T-cell (primary cell): ENCODE data around the gene PATJ. TPM values are rescaled to one million over a fixed set of nuclear protein-coding genes. Genes with fewer than 3 reads are reported as not detected.
"Not testable (repeated sequence)": the region's sequence is repeated elsewhere in the genome, so short reads cannot be mapped to it uniquely, and the experiment has no call there.

Source experiments
- ATAC-seq, 4 experiments: fragments of 200-7000 bp in 3 of 4; fragments of 150-1000 bp in 1 of 4; cut with Tn5 transposase; replicated peaks in 1 of 4; 1 replicate in 3 of 4; 2 replicates in 1 of 4; pipeline ENCODE4 v1.10.0; 2021; ENCODE audit warnings: moderate library complexity in 3 of 4, mild to moderate bottlenecking in 2 of 4, moderate number of reproducible peaks in 1 of 4
- CTCF ChIA-PET, 2 donors: fragments of 300-600 bp; sonication (Branson Sonifier 250); formaldehyde crosslinking; loops; one replicate each; lab custom pipeline; 2022; ENCODE audit warnings: antibody characterized with exemption in 2 of 2; lab: Charles Lee
- POLR2A ChIA-PET, 2 donors: fragments of 300-600 bp; sonication (Branson Sonifier 250); formaldehyde crosslinking; loops; one replicate each; lab custom pipeline; 2022; ENCODE audit warnings: antibody characterized with exemption in 2 of 2; lab: Charles Lee
- DNase-seq, 35 experiments: peaks; one replicate each; pipeline versions ENCODE4 v3.0.0 to v3.0.0-alpha.2; 2013 to 2023
- H3K27ac ChIP-seq: one replicate; pipeline ENCODE4 v1.5.1; 2013; ENCODE audit warnings: low read length
- H3K27me3 ChIP-seq, 2 experiments: replicated peaks in 1 of 2; 1 replicate in 1 of 2; 2 replicates in 1 of 2; pipeline versions ENCODE4 v1.6.1 to v1.7.0; 2013; ENCODE audit warnings: low read length in 1 of 2, mixed read lengths in 1 of 2; ENCODE audit not compliant: control insufficient read depth in 2 of 2, insufficient read depth in 2 of 2; ENCODE audit errors: extremely low read depth in 1 of 2
- H3K36me3 ChIP-seq, 2 donors: 1 replicate in 1 of 2; 2 replicates in 1 of 2; pipeline versions ENCODE4 v1.6.1 to v1.7.0; 2013; ENCODE audit warnings: low read length in 1 of 2; ENCODE audit not compliant: control insufficient read depth in 2 of 2, insufficient read depth in 1 of 2; ENCODE audit errors: extremely low read depth in 1 of 2
- H3K4me1 ChIP-seq, 2 experiments: 1 replicate in 1 of 2; 2 replicates in 1 of 2; pipeline versions ENCODE4 v1.6.1 to v1.7.0; 2013; ENCODE audit warnings: low read length in 2 of 2, mixed read lengths in 1 of 2; ENCODE audit not compliant: insufficient read depth in 2 of 2, control insufficient read depth in 1 of 2; ENCODE audit errors: extremely low read depth in 1 of 2
- H3K4me3 ChIP-seq, 2 donors: 1 replicate in 1 of 2; 2 replicates in 1 of 2; pipeline versions ENCODE4 v1.5.1 to v1.7.0; 2013; ENCODE audit warnings: mild to moderate bottlenecking in 2 of 2, low read length in 1 of 2, moderate library complexity in 1 of 2; ENCODE audit not compliant: control insufficient read depth in 1 of 2; ENCODE audit errors: extremely low read depth in 1 of 2
- H3K9me3 ChIP-seq: 2 replicates; pipeline ENCODE4 v1.7.0; 2013
- H3K27ac Mint-ChIP-seq, 2 donors: one replicate each; pipeline ENCODE4 v1.8.0; 2020 to 2021; ENCODE audit warnings: mild to moderate bottlenecking in 2 of 2, mixed read lengths in 2 of 2
- H3K27me3 Mint-ChIP-seq, 2 donors: one replicate each; pipeline ENCODE4 v1.8.0; 2021 to 2022; ENCODE audit warnings: mixed read lengths in 2 of 2
- H3K36me3 Mint-ChIP-seq: one replicate; pipeline ENCODE4 v1.8.0; 2021; ENCODE audit warnings: mixed read lengths
- H3K4me1 Mint-ChIP-seq, 3 donors: one replicate each; pipeline ENCODE4 v1.8.0; 2020 to 2022; ENCODE audit warnings: mixed read lengths in 3 of 3, mild to moderate bottlenecking in 1 of 3
- H3K4me3 Mint-ChIP-seq, 3 donors: one replicate each; pipeline ENCODE4 v1.8.0; 2020 to 2022; ENCODE audit warnings: mild to moderate bottlenecking in 3 of 3, mixed read lengths in 3 of 3, moderate library complexity in 3 of 3
- H3K9me3 Mint-ChIP-seq, 3 donors: one replicate each; pipeline ENCODE4 v1.8.0; 2020 to 2022; ENCODE audit warnings: mixed read lengths in 3 of 3
- WGBS: methylation state at CpG from one replicate; pipeline ENCODE4 v1.1.5; 2013; ENCODE audit warnings: missing lambda C conversion rate; ENCODE audit not compliant: insufficient coverage; 5-methylcytosine and 5-hydroxymethylcytosine counted together
- total RNA-seq, 35 experiments: library from RNA in 6 of 35; stranded (reverse) in 6 of 35; fragments of 120-200 nt in 1 of 35; gene quantifications; one replicate each; pipeline versions ENCODE4 v1.2.1 to v1.2.4 and lab custom pipeline; 2013 to 2026

PATJ gene
- total RNA-seq, 5 donors from 2014 or later (not counting 1 experiment from before 2014, with no cell fraction given), result 31.3 to 65.3 (median 35.7) TPM

GRCh38 chr1:61782771-61783170 lies 40.5 kb downstream of the PATJ start:
- peak overlapping the region; percentile 32 for H3K27ac ChIP-seq
- peaks cover 61 to 65% (median 65%) of the 10 kb centered on the region in 3 donors for H3K4me1 Mint-ChIP-seq
- no peaks in the 10 kb centered on the region for H3K9me3 ChIP-seq
- ChIA-PET POLR2A (interaction anchor here in 1 of 2 donors (0.5 kb wide), 1 partner anchor 687 kb away, joined by 5 read pairs; no protein-coding TSS in a partner anchor), CTCF (no interaction called here)
- H3K36me3 ChIP-seq, result peaks cover 0 to 3% of the 10 kb centered on the region in 2 donors
- DNase-seq, result peak; percentile 12 to 88 (median 72)
- H3K4me1 ChIP-seq, result peaks cover 29 to 40% of the 10 kb centered on the region in 2 experiments
- H3K27me3 ChIP-seq, result no peaks in the 10 kb centered on the region
- ATAC-seq, result peak; percentile 98 to 100 (median 100)
- WGBS, result no CpG with 5 or more reads among the region's 4 CpGs
- peak overlapping the region; percentile 84 for H3K27ac Mint-ChIP-seq
- H3K9me3 Mint-ChIP-seq, result no peaks in the 10 kb centered on the region
- H3K36me3 Mint-ChIP-seq, result peaks cover 26% of the 10 kb centered on the region
- H3K4me3 Mint-ChIP-seq, result peak overlapping the region; percentile 61 to 72 (median 67)
- H3K4me3 ChIP-seq, result peak overlapping the region in 1 of 2 donors; percentile 23
- no peaks in the 10 kb centered on the region for H3K27me3 Mint-ChIP-seq

GRCh38 chr1:61784726-61785125 lies 42.4 kb downstream of the PATJ start:
- Histone ChIP-seq H3K4me3 (no peak overlapping the region), H3K27me3 (no peaks in the 10 kb centered on the region), H3K36me3 (peaks cover 0 to 8% of the 10 kb centered on the region in 2 donors), H3K9me3 (no peaks in the 10 kb centered on the region), H3K27ac (peak overlapping the region; percentile 32), H3K4me1 (peaks cover 27 to 43% of the 10 kb centered on the region in 2 experiments)
- Mint-ChIP-seq H3K27ac (peak overlapping the region; percentile 27 to 31), H3K4me3 (no peak overlapping the region), H3K36me3 (peaks cover 25% of the 10 kb centered on the region), H3K27me3 (no peaks in the 10 kb centered on the region), H3K4me1 (peaks cover 60 to 63% (median 62%) of the 10 kb centered on the region in 3 donors), H3K9me3 (no peaks in the 10 kb centered on the region)
- DNase-seq (no peak), ATAC-seq (no peak)
- CTCF ChIA-PET, result interaction anchor here in 1 of 2 donors (0.7 kb wide), 1 partner anchor 23 kb away, joined by 3 read pairs; no protein-coding TSS in a partner anchor
- POLR2A ChIA-PET, result no interaction called here
- WGBS, result 100% methylated on average over 1 of the region's 2 CpGs

- Mint-ChIP-seq H3K9me3 (no peaks in the 10 kb centered on the region), H3K36me3 (peaks cover 43% of the 10 kb centered on the region), H3K27ac (no peak overlapping the region), H3K27me3 (no peaks in the 10 kb centered on the region), H3K4me1 (peaks cover 11 to 20% (median 14%) of the 10 kb centered on the region in 3 donors), H3K4me3 (no peak overlapping the region)
- no peaks in the 10 kb centered on the region for H3K9me3 ChIP-seq
- no peak overlapping the region for H3K4me3 ChIP-seq
- H3K4me1 ChIP-seq, result peaks cover 0 to 5% of the 10 kb centered on the region in 2 experiments
- H3K27ac ChIP-seq, result no peak overlapping the region
- H3K36me3 ChIP-seq, result peaks cover 0 to 8% of the 10 kb centered on the region in 2 donors
- ChIA-PET CTCF (interaction anchor here in 1 of 2 donors (0.6 kb wide), 2 partner anchors 51 to 334 kb away, joined by 3 to 4 read pairs; no protein-coding TSS in a partner anchor), POLR2A (no interaction called here)
- 92% methylated on average over 3 of the region's 3 CpGs for WGBS
- no peak for ATAC-seq
- no peaks in the 10 kb centered on the region for H3K27me3 ChIP-seq
- DNase-seq, result no peak
Measured at GRCh38 chr1:61790837-61791236, 48.6 kb downstream of the PATJ start.

DNA sequence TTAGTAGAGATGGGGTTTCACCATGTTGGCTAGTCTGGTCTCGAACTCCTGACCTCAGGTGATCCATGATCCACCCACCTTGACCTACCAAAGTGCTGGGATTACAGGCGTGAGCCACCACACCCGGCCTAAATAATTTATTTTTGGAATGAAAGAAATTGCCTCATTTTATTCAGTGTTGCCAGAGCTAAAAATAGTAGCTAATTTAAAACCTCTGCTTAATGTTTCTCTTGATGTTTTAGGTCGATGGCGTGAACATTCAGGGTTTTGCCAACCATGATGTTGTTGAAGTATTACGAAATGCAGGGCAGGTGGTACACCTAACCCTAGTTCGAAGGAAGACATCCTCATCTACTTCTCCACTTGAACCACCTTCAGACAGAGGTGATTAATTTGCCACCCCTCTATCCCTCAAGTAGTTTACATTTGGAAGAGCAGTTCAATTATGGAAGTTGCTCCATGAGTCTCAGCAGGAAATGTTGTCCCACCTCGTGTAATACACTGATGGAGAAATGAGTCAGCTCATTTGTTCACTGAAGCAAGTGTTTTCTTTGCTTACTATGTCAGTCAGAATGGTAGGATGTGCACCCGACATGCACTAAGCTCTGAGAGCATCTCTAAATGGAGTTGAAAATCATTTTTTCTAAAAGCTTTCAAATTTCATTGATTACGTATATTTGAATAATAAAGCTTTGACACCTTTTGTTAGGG lies 54.9 kb downstream of the PATJ start:
- Histone ChIP-seq H3K4me3 (no peak overlapping the region), H3K27me3 (no peaks in the 10 kb centered on the region), H3K27ac (no peak overlapping the region), H3K4me1 (no peaks in the 10 kb centered on the region), H3K36me3 (peaks cover 0 to 16% of the 10 kb centered on the region in 2 donors), H3K9me3 (no peaks in the 10 kb centered on the region)
- DNase-seq (no peak), ATAC-seq (no peak)
- H3K27me3 Mint-ChIP-seq, result no peaks in the 10 kb centered on the region
- ChIA-PET POLR2A (interaction anchor here in 1 of 2 donors (0.7 kb wide), 1 partner anchor 17 kb away, joined by 3 read pairs; no protein-coding TSS in a partner anchor), CTCF (interaction anchor here in 1 of 2 donors (0.7 kb wide), 1 partner anchor 134 kb away, joined by 3 read pairs; no protein-coding TSS in a partner anchor)
- WGBS, result 60% methylated on average over 2 of the region's 10 CpGs
- no peak overlapping the region for H3K27ac Mint-ChIP-seq
- H3K9me3 Mint-ChIP-seq, result peaks cover 0 to 3% (median 0%) of the 10 kb centered on the region in 3 donors
- H3K4me1 Mint-ChIP-seq, result peaks cover 0 to 7% (median 6%) of the 10 kb centered on the region in 3 donors
- no peak overlapping the region for H3K4me3 Mint-ChIP-seq
- H3K36me3 Mint-ChIP-seq, result peaks cover 58% of the 10 kb centered on the region

GRCh38 chr1:61801047-61801446 lies 58.8 kb downstream of the PATJ start:
- H3K9me3 ChIP-seq, DNase-seq, H3K4me3 ChIP-seq, H3K27me3 ChIP-seq, H3K27ac Mint-ChIP-seq, CTCF ChIA-PET, H3K4me1 ChIP-seq, H3K9me3 Mint-ChIP-seq, H3K4me3 Mint-ChIP-seq, H3K27ac ChIP-seq, H3K27me3 Mint-ChIP-seq, POLR2A ChIA-PET, H3K4me1 Mint-ChIP-seq, ATAC-seq: not testable (repeated sequence)
- H3K36me3 ChIP-seq, result peaks cover 0 to 23% of the 10 kb centered on the region in 2 donors
- H3K36me3 Mint-ChIP-seq, result peaks cover 65% of the 10 kb centered on the region
- WGBS, result 100% methylated on average over 1 of the region's 1 CpG

GRCh38 chr1:61807606-61808140 lies 65.4 kb downstream of the PATJ start:
- Histone ChIP-seq H3K4me1 (no peaks in the 10 kb centered on the region), H3K27ac (no peak overlapping the region), H3K4me3 (no peak overlapping the region), H3K9me3 (no peaks in the 10 kb centered on the region), H3K27me3 (no peaks in the 10 kb centered on the region), H3K36me3 (peaks cover 0 to 11% of the 10 kb centered on the region in 2 donors)
- no peaks in the 10 kb centered on the region for H3K9me3 Mint-ChIP-seq
- no peaks in the 10 kb centered on the region for H3K27me3 Mint-ChIP-seq
- H3K4me3 Mint-ChIP-seq, result no peak overlapping the region
- peaks cover 39% of the 10 kb centered on the region for H3K36me3 Mint-ChIP-seq
- CTCF ChIA-PET, result interaction anchor here in 1 of 2 donors (1.4 kb wide), 1 partner anchor 23 kb away, joined by 3 read pairs; no protein-coding TSS in a partner anchor
- ATAC-seq (no peak), DNase-seq (no peak)
- H3K27ac Mint-ChIP-seq, result no peak overlapping the region
- no CpG with 5 or more reads among the region's 4 CpGs for WGBS
- H3K4me1 Mint-ChIP-seq, result no peaks in the 10 kb centered on the region
- POLR2A ChIA-PET, result interaction anchor here in 1 of 2 donors (0.7 kb wide), 1 partner anchor 30 kb away, joined by 4 read pairs; no protein-coding TSS in a partner anchor
